ENCODE results near the gene ADCY4. TPM values are rescaled to one million over a fixed set of nuclear protein-coding genes. Genes with fewer than 3 reads are reported as not detected.
"Not testable (repeated sequence)": the region's sequence is repeated elsewhere in the genome, so short reads cannot be mapped to it uniquely, and the experiment has no call there.

The ADCY4 gene
- polyA plus RNA-seq (2013, experiment 1 of 2; ENCODE audit: insufficient read length): 1.8 TPM
- polyA plus RNA-seq (2013, experiment 2 of 2; ENCODE audit: insufficient read length): 1.6 TPM

GRCh38 chr14:24334431-24335291 lies at the start of gene ADCY4:
ADCY4 (minus strand) TSS chr14:24335071; CDS start chr14:24334652, 419 bp downstream.
- DNase-seq: no peak

- no peak for DNase-seq
Observed at GRCh38 chr14:24384169-24384568, 49.3 kb upstream of the ADCY4 start.

- DNase-seq: no peak
Observed at GRCh38 chr14:24382064-24382371, 47.1 kb upstream of the ADCY4 start.

GRCh38 chr14:24381363-24382063 lies 46.6 kb upstream of the ADCY4 start:
- no peak for DNase-seq

- DNase-seq: no peak
Observed at GRCh38 chr14:24379907-24380730, 45.2 kb upstream of the ADCY4 start.

GRCh38 chr14:24378981-24379906 lies 44.4 kb upstream of the ADCY4 start:
- no peak for DNase-seq

GRCh38 chr14:24378327-24378726 lies 43.5 kb upstream of the ADCY4 start:
- no peak for DNase-seq

- no peak for DNase-seq
Observed at GRCh38 chr14:24377657-24378056, 42.8 kb upstream of the ADCY4 start.

GRCh38 chr14:24377126-24377525 lies 42.3 kb upstream of the ADCY4 start:
- no peak for DNase-seq

- no peak for DNase-seq
Observed at GRCh38 chr14:24376448-24377070, 41.7 kb upstream of the ADCY4 start.

- DNase-seq: peak; percentile 82
Observed at GRCh38 chr14:24372701-24373416, 38.0 kb upstream of the ADCY4 start.

- not testable (repeated sequence) for DNase-seq
Observed at GRCh38 chr14:24371605-24372004, 36.7 kb upstream of the ADCY4 start.

- DNase-seq: no peak
Observed at GRCh38 chr14:24370748-24371147, 35.9 kb upstream of the ADCY4 start.

- no peak for DNase-seq
Observed at GRCh38 chr14:24369907-24370687, 35.2 kb upstream of the ADCY4 start.

- DNase-seq: no peak
Observed at GRCh38 chr14:24369463-24369862, 34.6 kb upstream of the ADCY4 start.

- peak; percentile 83 for DNase-seq
Observed at GRCh38 chr14:24368562-24369252, 33.8 kb upstream of the ADCY4 start.

GRCh38 chr14:24368212-24368561 lies 33.3 kb upstream of the ADCY4 start:
- DNase-seq: no peak

GRCh38 chr14:24367514-24368211 lies 32.8 kb upstream of the ADCY4 start, which contains the start of gene NFATC4:
NFATC4 (plus strand) TSS chr14:24368184; CDS start chr14:24368341, 157 bp downstream.
- DNase-seq: peak; percentile 99
